Right ventricle myocardium inferior (tissue), 1 donor: ENCODE data around the gene STMN1. TPM values are rescaled to one million over a fixed set of nuclear protein-coding genes. Genes with fewer than 3 reads are reported as not detected.

ENCODE experiments used
- ATAC-seq: fragments of 200-7000 bp; cut with Tn5 transposase; one replicate; pipeline ENCODE4 v1.9.1; 2020; ENCODE audit warnings: mild to moderate bottlenecking, moderate library complexity
- DNase-seq: peaks from one replicate; pipeline ENCODE4 v3.0.0; 2021; ENCODE audit errors: missing footprints
- intact Hi-C: fragments of 100-400 bp; cut with DNase I; formaldehyde crosslinking; loops from one replicate; pipeline ENCODE4 v1.11.0; 2022
- total RNA-seq: library from RNA; stranded (reverse); fragmentation: NEBNext Ultra II Directional; extraction: Animal tissue kit (Norgen Biotek cat#: 25700); gene quantifications from one replicate; pipeline ENCODE4 v1.2.1, GENCODE V29; 2021
- donor health status: DM: no; HTN: yes; CAD: no; lungs with severe emphysema.

The STMN1 gene
- total RNA-seq, 1 donor from 2014 or later, result 30.0 TPM

- intact Hi-C loops, result no loop called here
These were observed 16.8 kb upstream of the STMN1 start for GRCh38 chr1:25922971-25923552.

GRCh38 chr1:25922056-25922970 lies 16.1 kb upstream of the STMN1 start:
- DNase-seq, result peak; percentile 72

More at GRCh38 chr1:25922971-25923552, 16.8 kb upstream of the STMN1 start:
- DNase-seq (no peak), ATAC-seq (peak; percentile 58)

GRCh38 chr1:25918615-25919014 lies 12.4 kb upstream of the STMN1 start:
- intact Hi-C loops, result no loop called here
- ATAC-seq (no peak), DNase-seq (no peak)

More at GRCh38 chr1:25922056-25922970, 16.1 kb upstream of the STMN1 start:
- peak; percentile 68 for ATAC-seq
- intact Hi-C loops, result no loop called here

GRCh38 chr1:25917996-25918395 lies 11.8 kb upstream of the STMN1 start:
- ATAC-seq (no peak), DNase-seq (no peak)
- intact Hi-C loops, result no loop called here

- intact Hi-C loops, result no loop called here
- DNase-seq, result no peak
- no peak for ATAC-seq
These were observed 10.2 kb upstream of the STMN1 start for GRCh38 chr1:25916460-25916859.

- intact Hi-C loops, result no loop called here
- peak; percentile 57 for ATAC-seq
These were observed 8.1 kb upstream of the STMN1 start for GRCh38 chr1:25914074-25914995.

GRCh38 chr1:25913206-25913605 lies 7.0 kb upstream of the STMN1 start:
- ATAC-seq (no peak), DNase-seq (no peak)
- intact Hi-C loops, result no loop called here

More at GRCh38 chr1:25914074-25914995, 8.1 kb upstream of the STMN1 start:
- no peak for DNase-seq

- ATAC-seq (no peak), DNase-seq (no peak)
- intact Hi-C loops, result no loop called here
These were observed 6.0 kb upstream of the STMN1 start for GRCh38 chr1:25912076-25912831.

- ATAC-seq, result no peak
- DNase-seq, result no peak
- intact Hi-C loops, result no loop called here
These were observed 4.9 kb upstream of the STMN1 start for GRCh38 chr1:25911162-25911561.

GRCh38 chr1:25909040-25909439 lies 2.8 kb upstream of the STMN1 start:
- intact Hi-C loops, result no loop called here
- ATAC-seq (no peak), DNase-seq (no peak)

GRCh38 chr1:25908161-25908560 lies 1.9 kb upstream of the STMN1 start:
- ATAC-seq, result no peak
- intact Hi-C loops, result no loop called here

GRCh38 chr1:25907601-25908000 lies 1.4 kb upstream of the STMN1 start:
- intact Hi-C loops, result no loop called here

More at GRCh38 chr1:25908161-25908560, 1.9 kb upstream of the STMN1 start:
- no peak for DNase-seq

GRCh38 chr1:25906644-25907300 lies 553 bp upstream of the STMN1 start:
- DNase-seq, result no peak
- no peak for ATAC-seq
- intact Hi-C loops, result no loop called here

More at GRCh38 chr1:25907601-25908000, 1.4 kb upstream of the STMN1 start:
- ATAC-seq, result no peak
- no peak for DNase-seq

- DNase-seq, result peak; percentile 97
- intact Hi-C loops, result no loop called here
- peak; percentile 97 for ATAC-seq
These were observed 1.1 kb downstream of the STMN1 start for GRCh38 chr1:25904943-25905679.

- ATAC-seq (no peak), DNase-seq (no peak)
- intact Hi-C loops, result no loop called here
These were observed 2.2 kb downstream of the STMN1 start for GRCh38 chr1:25903986-25904385.

- intact Hi-C loops, result no loop called here
- no peak for DNase-seq
- ATAC-seq, result no peak
These were observed 3.8 kb downstream of the STMN1 start for GRCh38 chr1:25902462-25902861.

- intact Hi-C loops, result no loop called here
- DNase-seq (no peak), ATAC-seq (no peak)
These were observed 6.0 kb downstream of the STMN1 start for GRCh38 chr1:25900219-25900618.
